HG02943 (cell line): Measurements from ENCODE around the gene DNMT3L.

ENCODE experiments used
- ATAC-seq: cut with Tn5 transposase; IDR thresholded peaks from one replicate; pipeline ENCODE4 v1.9.1; 2021; ENCODE audit warnings: mild to moderate bottlenecking, low read depth, moderate library complexity; ENCODE audit not compliant: unreplicated experiment

Gene DNMT3L

GRCh38 chr21:44282370-44282769 is 20.7 kb upstream of the DNMT3L start:
- no peak for ATAC-seq

- no peak for ATAC-seq
Measured at GRCh38 chr21:44281801-44282200, 20.1 kb upstream of the DNMT3L start.

GRCh38 chr21:44279354-44280260 is 17.9 kb upstream of the DNMT3L start:
- ATAC-seq, result no peak

DNA sequence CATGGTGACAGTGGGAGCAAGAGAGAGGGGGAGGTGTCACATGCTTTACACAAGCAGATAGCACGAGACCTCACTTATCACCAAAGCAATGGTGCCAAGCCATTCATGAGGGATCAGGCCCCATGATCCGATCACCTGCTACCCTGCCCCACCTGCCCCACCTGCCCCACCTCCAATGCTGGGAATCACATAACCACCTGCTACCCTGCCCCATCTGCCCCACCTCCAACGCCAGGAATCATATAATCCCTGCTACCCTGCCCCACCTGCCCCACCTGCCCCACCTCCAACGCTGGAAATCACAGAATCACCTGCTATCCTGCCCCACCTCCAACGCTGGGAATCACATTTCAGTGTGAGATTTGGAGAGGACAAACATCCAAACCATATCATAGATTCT is 13.3 kb upstream of the DNMT3L start:
- ATAC-seq, result no peak

DNA sequence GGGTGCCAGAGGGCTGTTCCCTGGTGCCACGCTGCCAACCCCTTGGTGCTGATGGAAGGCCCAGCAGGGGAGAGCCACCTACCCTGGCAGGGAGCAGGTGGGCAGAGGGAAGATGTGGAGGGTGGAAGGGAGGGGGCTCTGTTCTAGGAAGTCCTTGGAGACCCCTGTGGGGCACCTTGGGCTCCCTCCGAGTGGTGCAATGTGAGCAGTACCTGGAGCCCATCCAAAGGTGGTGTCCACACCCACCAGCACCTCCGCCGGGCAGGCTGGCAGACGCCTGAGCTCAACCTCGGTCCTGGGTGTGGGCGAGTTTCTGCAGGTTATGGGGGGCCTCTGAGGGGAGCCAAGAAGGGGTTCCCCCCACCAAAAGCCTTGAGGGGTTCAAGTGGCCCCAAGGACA is 11.3 kb upstream of the DNMT3L start:
- ATAC-seq, result no peak

- no peak for ATAC-seq
Measured at GRCh38 chr21:44272284-44272858, 10.7 kb upstream of the DNMT3L start.

- ATAC-seq, result no peak
Measured at GRCh38 chr21:44271558-44272283, 10.0 kb upstream of the DNMT3L start.

DNA sequence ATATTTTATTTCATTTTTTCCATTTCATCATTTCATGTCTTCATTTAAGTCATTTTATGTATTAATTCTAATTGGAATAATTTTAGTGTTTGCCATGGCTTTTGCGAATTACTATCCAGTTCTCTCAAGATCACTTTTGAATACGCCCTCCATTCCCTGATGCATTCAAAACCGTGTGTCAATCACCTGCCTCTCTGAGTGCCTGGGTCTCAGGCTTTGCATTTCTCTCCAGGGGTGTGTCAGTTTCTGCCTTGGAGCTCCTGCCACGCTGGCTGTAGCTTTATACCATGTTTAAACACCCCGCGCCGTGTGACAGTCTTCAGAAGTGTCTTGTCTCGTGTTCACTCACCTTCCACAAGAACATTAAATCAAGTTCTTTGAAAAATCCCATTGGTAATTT is 7.4 kb upstream of the DNMT3L start:
- ATAC-seq, result no peak

DNA sequence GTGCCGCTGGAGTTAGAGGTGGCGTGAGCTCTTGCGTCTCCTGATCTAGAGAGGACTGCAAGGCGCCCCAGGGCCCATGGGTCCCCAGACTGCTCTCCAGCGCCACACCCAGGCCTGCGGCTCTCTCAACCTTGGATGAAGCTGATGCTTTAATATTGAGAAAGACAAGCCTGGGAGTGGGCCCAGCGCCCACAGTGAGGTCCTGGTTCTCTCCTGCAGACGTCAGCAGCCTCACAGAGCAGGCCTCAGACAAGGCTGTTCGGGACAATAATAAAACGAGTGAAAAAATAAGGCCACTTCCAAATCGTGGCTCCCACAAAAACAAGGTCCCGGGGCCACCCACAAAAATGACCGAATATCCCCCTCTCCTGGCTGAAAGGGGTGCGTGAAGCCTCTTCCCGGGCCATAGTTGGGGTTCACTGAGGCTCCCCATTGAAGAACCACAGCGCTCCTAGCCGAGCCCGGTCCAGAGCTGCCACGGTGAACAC is 6.0 kb upstream of the DNMT3L start:
- ATAC-seq, result no peak

DNA sequence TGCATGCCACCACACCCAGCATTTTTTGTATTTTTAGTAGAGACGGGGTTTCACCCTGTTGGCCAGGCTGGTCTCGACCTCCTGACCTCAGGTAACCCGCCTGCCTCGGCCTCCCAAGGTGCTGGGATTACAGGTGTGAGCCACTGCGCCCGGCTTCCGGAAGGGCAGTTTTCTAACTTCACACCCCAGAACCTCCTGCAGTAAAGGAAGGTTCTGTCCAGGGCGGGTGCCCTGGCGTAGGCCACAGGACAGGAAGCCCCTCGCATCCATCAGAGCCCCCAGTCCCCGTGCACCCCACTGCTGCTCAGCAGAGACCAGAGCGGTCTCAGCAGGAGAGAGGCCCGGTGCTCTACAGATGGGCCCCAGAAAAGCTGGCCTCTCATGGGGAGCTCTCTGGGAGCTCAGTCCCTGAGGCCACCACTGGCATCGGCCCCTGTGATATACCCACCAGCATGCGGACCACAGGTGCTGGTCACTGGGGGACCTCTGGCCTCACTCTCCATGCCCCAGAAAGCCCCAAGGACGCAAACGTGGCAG is 4.1 kb upstream of the DNMT3L start:
- no peak for ATAC-seq

DNA sequence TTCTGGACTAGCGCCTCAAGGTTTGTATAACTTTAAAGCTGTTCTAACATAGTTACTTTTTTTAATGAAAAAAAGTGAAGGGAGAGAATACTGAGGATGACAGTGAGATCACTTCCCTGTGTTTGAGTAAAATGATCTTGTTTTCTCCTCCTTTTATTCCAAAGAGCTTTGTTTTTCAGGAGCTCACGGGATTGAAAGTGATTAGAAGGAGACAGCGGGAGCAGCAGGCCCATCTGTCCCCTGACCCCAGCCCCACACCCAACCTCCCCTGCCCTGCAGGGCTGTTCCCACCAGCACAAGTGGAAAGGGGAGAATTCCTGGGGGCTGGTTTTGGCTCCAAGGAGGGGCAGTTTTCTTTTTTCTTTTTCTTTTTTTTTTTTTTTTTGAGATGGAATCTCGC is 2.1 kb upstream of the DNMT3L start:
- no peak for ATAC-seq

- ATAC-seq, result no peak
Measured at GRCh38 chr21:44263221-44263760, 1.6 kb upstream of the DNMT3L start.

GRCh38 chr21:44262338-44263056 is 800 bp upstream of the DNMT3L start:
- ATAC-seq, result no peak

GRCh38 chr21:44260791-44261631 is 686 bp downstream of the DNMT3L start:
- no peak for ATAC-seq

DNA sequence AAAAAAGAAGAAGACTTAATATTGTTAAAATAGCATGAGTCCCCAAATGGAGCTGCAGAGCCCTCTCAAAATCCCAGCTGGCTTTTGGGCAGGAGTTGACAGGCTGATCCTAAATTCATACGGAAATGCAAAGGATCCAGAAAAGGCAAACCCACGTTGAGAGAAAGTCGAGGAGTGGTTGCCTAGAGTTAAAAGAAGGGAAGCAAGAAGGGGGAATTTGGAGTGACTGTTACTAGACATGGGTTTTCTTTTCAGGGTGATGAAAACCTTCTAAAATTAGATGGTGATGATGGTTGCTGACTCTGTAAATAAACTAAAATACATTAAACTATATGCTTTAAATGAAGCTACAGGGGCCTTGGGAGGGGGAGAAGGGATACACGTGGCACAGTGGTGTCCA is 1.6 kb downstream of the DNMT3L start:
- ATAC-seq, result no peak

DNA sequence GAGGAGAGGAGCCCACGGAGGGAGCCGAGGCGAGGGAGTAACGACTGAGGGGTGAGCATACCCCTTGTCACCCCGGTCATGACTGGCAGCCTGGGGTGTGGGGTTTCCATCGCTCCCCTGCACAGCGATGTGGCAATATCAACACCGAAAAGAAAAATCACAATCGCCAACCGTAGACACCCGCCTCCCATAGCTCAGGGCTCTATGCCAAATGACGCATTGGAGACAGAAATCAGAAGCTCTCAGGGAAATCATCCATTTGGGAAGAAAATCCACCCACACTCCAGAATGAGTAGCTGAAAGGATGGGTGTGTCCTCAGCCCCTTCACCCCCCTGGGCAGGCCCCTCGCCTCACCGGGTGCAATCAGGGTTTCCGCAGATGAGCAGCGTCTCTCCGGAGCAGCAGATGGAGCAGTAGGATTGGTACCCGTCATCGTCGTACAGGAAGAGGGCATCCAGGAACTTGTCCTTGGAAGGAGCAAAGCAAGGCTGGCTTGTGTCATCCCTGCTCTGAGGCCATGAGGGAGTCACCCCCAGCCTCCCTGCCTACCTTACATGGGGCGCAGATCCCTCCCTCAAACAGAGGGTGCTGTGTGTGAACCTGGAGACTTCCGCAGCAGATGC is 2.5 kb downstream of the DNMT3L start:
- ATAC-seq, result no peak

DNA sequence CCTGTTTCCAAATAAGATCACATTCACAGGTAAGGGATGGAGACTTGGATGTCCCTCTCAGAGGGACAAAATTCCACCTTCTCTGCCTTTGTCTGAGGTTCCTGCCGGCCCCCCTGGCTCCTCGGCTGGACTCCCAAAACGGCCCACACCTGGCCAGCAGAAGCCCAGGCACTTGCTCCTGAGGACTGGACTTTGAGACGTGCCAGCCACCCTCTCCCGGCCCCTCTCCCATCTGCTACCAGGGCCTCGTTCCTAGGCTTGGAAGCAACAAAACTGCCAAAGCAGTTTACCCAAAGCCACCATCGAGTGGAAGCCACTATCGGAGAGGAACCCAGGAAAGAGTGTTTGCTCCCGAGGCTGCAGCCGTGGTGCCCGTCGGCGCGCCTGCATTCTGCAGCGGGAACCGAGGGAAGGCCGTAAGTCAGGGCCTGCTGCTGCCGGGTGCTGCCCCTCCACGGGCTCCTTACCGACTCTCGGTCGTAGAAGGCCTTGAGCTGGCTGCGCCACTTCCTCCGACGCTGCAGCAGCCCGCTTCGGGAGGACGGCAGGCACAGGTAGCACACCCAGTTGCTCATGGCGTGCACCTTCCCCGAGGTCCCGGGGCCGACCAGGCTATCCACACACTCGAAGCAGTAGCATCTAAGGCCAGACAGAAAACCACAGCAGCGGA is 3.5 kb downstream of the DNMT3L start:
- ATAC-seq, result no peak

GRCh38 chr21:44255511-44255981 is 6.2 kb downstream of the DNMT3L start:
- ATAC-seq, result no peak
